Stimulated activated CD8-positive, alpha-beta memory T cell treated with anti-CD3 and anti-CD28 coated beads, Interleukin-2, amount 100 ng/mL, for 1 hour (primary cell): Measurements from ENCODE around the gene AGBL1.

ENCODE experiments used
- DNase-seq, 2 donors: peaks; one replicate each; pipeline ENCODE4 v3.0.0-alpha.2; 2020; ENCODE audit warnings: low read depth in 2 of 2

Gene AGBL1

GRCh38 chr15:86711476-86711875 is 631.8 kb downstream of the AGBL1 start:
- DNase-seq = no peak

- DNase-seq = no peak
Observed at GRCh38 chr15:86714241-86714640, 634.6 kb downstream of the AGBL1 start.

- DNase-seq = no peak
Observed at GRCh38 chr15:86725628-86726027, 646.0 kb downstream of the AGBL1 start.

- no peak for DNase-seq
Observed at GRCh38 chr15:86735247-86736040, 655.8 kb downstream of the AGBL1 start.

- DNase-seq = no peak
Observed at GRCh38 chr15:86741917-86742316, 662.2 kb downstream of the AGBL1 start.

- peak; percentile 12 to 33 for DNase-seq
Observed at GRCh38 chr15:86743283-86743903, 663.7 kb downstream of the AGBL1 start.

GRCh38 chr15:86744198-86744780 is 664.6 kb downstream of the AGBL1 start:
- DNase-seq = no peak

- DNase-seq = no peak
Observed at GRCh38 chr15:86751116-86751515, 671.4 kb downstream of the AGBL1 start.

GRCh38 chr15:86754846-86755245 is 675.2 kb downstream of the AGBL1 start:
- no peak for DNase-seq

GRCh38 chr15:86756688-86757087 is 677.0 kb downstream of the AGBL1 start:
- no peak for DNase-seq

- no peak for DNase-seq
Observed at GRCh38 chr15:86759800-86760523, 680.3 kb downstream of the AGBL1 start.

- DNase-seq = no peak
Observed at GRCh38 chr15:86762874-86763273, 683.2 kb downstream of the AGBL1 start.

GRCh38 chr15:86764021-86764420 is 684.4 kb downstream of the AGBL1 start:
- no peak for DNase-seq

- DNase-seq = no peak
Observed at GRCh38 chr15:86765281-86765680, 685.6 kb downstream of the AGBL1 start.

- no peak for DNase-seq
Observed at GRCh38 chr15:86772369-86773059, 692.8 kb downstream of the AGBL1 start.

- no peak for DNase-seq
Observed at GRCh38 chr15:86773736-86774135, 694.1 kb downstream of the AGBL1 start.

GRCh38 chr15:86776145-86776544 is 696.5 kb downstream of the AGBL1 start:
- DNase-seq = no peak

- DNase-seq = no peak
Observed at GRCh38 chr15:86796521-86796920, 716.9 kb downstream of the AGBL1 start.

GRCh38 chr15:86797135-86797534 is 717.5 kb downstream of the AGBL1 start:
- no peak for DNase-seq

- no peak for DNase-seq
Observed at GRCh38 chr15:86799226-86799625, 719.6 kb downstream of the AGBL1 start.

- DNase-seq = no peak
Observed at GRCh38 chr15:86802244-86802643, 722.6 kb downstream of the AGBL1 start.

GRCh38 chr15:86804406-86804805 is 724.7 kb downstream of the AGBL1 start:
- DNase-seq = no peak
